Panc1 (cell line): ENCODE results near the gene GPRC5C.

ENCODE experiments used
- POLR2AphosphoS5 ChIP-seq: IDR thresholded peaks from 2 replicates; pipeline ENCODE4 v1.6.1; 2012; ENCODE audit warnings: mild to moderate bottlenecking, low read depth, low read length, moderate library complexity
- REST ChIP-seq, 2 experiments: IDR thresholded peaks; 2 replicates each; pipeline ENCODE4 v1.6.1; 2011 to 2012; ENCODE audit warnings: low read depth in 2 of 2, control low read depth in 1 of 2, low read length in 1 of 2, mild to moderate bottlenecking in 1 of 2, moderate library complexity in 1 of 2; ENCODE audit not compliant: insufficient read depth in 1 of 2
- TCF7L2 ChIP-seq: IDR thresholded peaks from 2 replicates; pipeline ENCODE4 v1.6.1; 2011; ENCODE audit warnings: mild to moderate bottlenecking, low read depth, low read length, inconsistent platforms
- TF ChIP-seq, protein P1 (sequence below): fragments of 450-650 bp; IDR thresholded peaks from 2 replicates; pipeline ENCODE4 v1.5.1; 2017; ENCODE audit warnings: mild to moderate bottlenecking

DNA sequence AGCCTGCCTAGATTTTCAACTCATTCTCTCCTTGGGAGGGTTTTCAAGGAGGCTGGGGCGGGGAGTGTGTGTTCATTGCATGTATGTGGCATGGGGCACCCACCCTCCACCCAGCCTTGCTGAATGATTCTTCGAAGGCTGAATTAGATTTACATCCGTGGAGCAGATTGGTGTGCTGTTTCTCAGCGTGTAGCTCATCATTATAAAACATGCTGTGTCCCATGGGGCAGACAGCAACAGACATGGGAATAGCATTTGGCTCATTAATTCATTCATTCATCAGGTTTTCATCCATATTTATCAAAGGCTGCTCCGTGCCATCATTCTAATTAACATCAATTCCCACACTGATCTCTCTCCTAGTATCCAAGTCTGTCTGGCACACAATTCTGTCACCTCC is 23.9 kb downstream of the GPRC5C start:
- TF ChIP-seq, protein P1, sequence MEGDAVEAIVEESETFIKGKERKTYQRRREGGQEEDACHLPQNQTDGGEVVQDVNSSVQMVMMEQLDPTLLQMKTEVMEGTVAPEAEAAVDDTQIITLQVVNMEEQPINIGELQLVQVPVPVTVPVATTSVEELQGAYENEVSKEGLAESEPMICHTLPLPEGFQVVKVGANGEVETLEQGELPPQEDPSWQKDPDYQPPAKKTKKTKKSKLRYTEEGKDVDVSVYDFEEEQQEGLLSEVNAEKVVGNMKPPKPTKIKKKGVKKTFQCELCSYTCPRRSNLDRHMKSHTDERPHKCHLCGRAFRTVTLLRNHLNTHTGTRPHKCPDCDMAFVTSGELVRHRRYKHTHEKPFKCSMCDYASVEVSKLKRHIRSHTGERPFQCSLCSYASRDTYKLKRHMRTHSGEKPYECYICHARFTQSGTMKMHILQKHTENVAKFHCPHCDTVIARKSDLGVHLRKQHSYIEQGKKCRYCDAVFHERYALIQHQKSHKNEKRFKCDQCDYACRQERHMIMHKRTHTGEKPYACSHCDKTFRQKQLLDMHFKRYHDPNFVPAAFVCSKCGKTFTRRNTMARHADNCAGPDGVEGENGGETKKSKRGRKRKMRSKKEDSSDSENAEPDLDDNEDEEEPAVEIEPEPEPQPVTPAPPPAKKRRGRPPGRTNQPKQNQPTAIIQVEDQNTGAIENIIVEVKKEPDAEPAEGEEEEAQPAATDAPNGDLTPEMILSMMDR: no peak
- TF ChIP-seq POLR2AphosphoS5: no peak
- TF ChIP-seq TCF7L2: no peak
- no peak for TF ChIP-seq REST (IDR thresholded peaks at IDR 0.05; ENCODE audit: insufficient read depth in 1 of 2, low read depth in 2 of 2, low read length in 1 of 2)
